Smooth muscle cell (in vitro differentiated cells): ENCODE data around the gene BCO1. TPM values are rescaled to one million over a fixed set of nuclear protein-coding genes. Genes with fewer than 3 reads are reported as not detected.

Experiments
- DNase-seq: peaks from one replicate; lab custom pipeline; 2025; ENCODE audit not compliant: unreplicated experiment; lab: John Stamatoyannopoulos, UW
- H2AFZ ChIP-seq: fragments of 200-600 bp; sonication (generic); 2 replicates; pipeline ENCODE4 v1.6.0; 2016; ENCODE audit warnings: antibody characterized with exemption, low read depth, mild to moderate bottlenecking
- H3F3A ChIP-seq: fragments of 200-600 bp; sonication (generic); 2 replicates; pipeline ENCODE4 v1.6.0; 2017; ENCODE audit warnings: antibody characterized with exemption, low read depth
- H3K27ac ChIP-seq: fragments of 200-600 bp; sonication (generic); 2 replicates; pipeline ENCODE4 v1.5.1; 2016; ENCODE audit warnings: low read depth, mild to moderate bottlenecking
- H3K27me3 ChIP-seq: fragments of 200-600 bp; sonication (generic); 2 replicates; pipeline ENCODE4 v1.6.1; 2016; ENCODE audit warnings: low read depth, mild to moderate bottlenecking
- H3K36me3 ChIP-seq: fragments of 200-600 bp; sonication (generic); 2 replicates; pipeline ENCODE4 v1.5.1; 2016; ENCODE audit warnings: low read depth
- H3K4me1 ChIP-seq: fragments of 200-600 bp; sonication (generic); 2 replicates; pipeline ENCODE4 v1.5.1; 2016; ENCODE audit warnings: low read depth
- H3K4me2 ChIP-seq: fragments of 200-600 bp; sonication (generic); 2 replicates; pipeline ENCODE4 v1.6.0; 2016; ENCODE audit warnings: mild to moderate bottlenecking
- H3K4me3 ChIP-seq: fragments of 200-600 bp; sonication (generic); 2 replicates; pipeline ENCODE4 v1.5.1; 2016; ENCODE audit warnings: mild to moderate bottlenecking
- H3K79me2 ChIP-seq: fragments of 200-600 bp; sonication (generic); 2 replicates; pipeline ENCODE4 v1.6.0; 2016; ENCODE audit warnings: low read depth, mild to moderate bottlenecking
- H3K9ac ChIP-seq: fragments of 200-600 bp; sonication (generic); 2 replicates; pipeline ENCODE4 v1.6.0; 2016; ENCODE audit warnings: low read depth
- H3K9me3 ChIP-seq: fragments of 200-600 bp; sonication (generic); replicated peaks from 2 replicates; pipeline ENCODE4 v1.5.1; 2016; ENCODE audit warnings: low read depth
- H4K20me1 ChIP-seq: fragments of 200-600 bp; sonication (generic); 2 replicates; pipeline ENCODE4 v1.6.0; 2016; ENCODE audit warnings: low read depth
- CTCF ChIP-seq: fragments of 200-600 bp; sonication (generic); IDR thresholded peaks from 2 replicates; pipeline ENCODE4 v1.5.1; 2017; ENCODE audit warnings: borderline replicate concordance, mild to moderate bottlenecking, antibody characterized with exemption; ENCODE audit not compliant: insufficient read depth, poor library complexity, severe bottlenecking
- WGBS: methylation state at CpG from one replicate; pipeline ENCODE4 v1.1.7; 2016; ENCODE audit warnings: low lambda C conversion rate; 5-methylcytosine and 5-hydroxymethylcytosine counted together
- polyA plus RNA-seq: library from polyadenylated mRNA; unstranded; fragments of >200 nt; fragmentation: Nextera tagmentation; extraction: Ambion mirVana; gene quantifications from 2 replicates; pipeline ENCODE4 v1.2.1, GENCODE V29; 2016
- total RNA-seq: library from RNA; depleted of rRNA; stranded (reverse); fragments of >200 nt; gene quantifications from 2 replicates; pipeline ENCODE4 v1.2.3, GENCODE V29; 2014

BCO1 gene
- total and polyA plus RNA-seq, 2 experiments from 2014 or later, result not detected

- H3K27me3 ChIP-seq, result no peaks in the 10 kb centered on the region
- no peaks in the 10 kb centered on the region for H4K20me1 ChIP-seq
- no peak overlapping the region for H3K9ac ChIP-seq
- H3K4me1 ChIP-seq, result peaks cover 23% of the 10 kb centered on the region
- TF ChIP-seq CTCF, result no peak
- 94% methylated on average over 8 of the region's 8 CpGs for WGBS
- H3K27ac ChIP-seq, result no peak overlapping the region
- H3K9me3 ChIP-seq, result no peaks in the 10 kb centered on the region
- no peak overlapping the region for H3K4me2 ChIP-seq
- H3K4me3 ChIP-seq, result no peak overlapping the region
- no peaks in the 10 kb centered on the region for H3K36me3 ChIP-seq
- H3F3A ChIP-seq, result no peaks in the 10 kb centered on the region
- H2AFZ ChIP-seq, result no peak overlapping the region
- DNase-seq, result no peak
- H3K79me2 ChIP-seq, result no peaks in the 10 kb centered on the region
Measured at GRCh38 chr16:81237282-81237681, 1.2 kb upstream of the BCO1 start.

GRCh38 chr16:81237942-81238295 lies 570 bp upstream of the BCO1 start:
- H3F3A ChIP-seq, result no peaks in the 10 kb centered on the region
- H3K9ac ChIP-seq, result no peak overlapping the region

GRCh38 chr16:81239367-81240121 lies 1.1 kb downstream of the BCO1 start:
- Histone ChIP-seq H3K27ac (no peak overlapping the region), H3F3A (no peaks in the 10 kb centered on the region), H3K4me1 (peaks cover 23% of the 10 kb centered on the region), H3K4me3 (no peak overlapping the region), H3K9me3 (no peaks in the 10 kb centered on the region), H3K4me2 (no peak overlapping the region), H3K27me3 (no peaks in the 10 kb centered on the region), H3K36me3 (no peaks in the 10 kb centered on the region), H2AFZ (no peak overlapping the region), H4K20me1 (no peaks in the 10 kb centered on the region), H3K9ac (no peak overlapping the region), H3K79me2 (no peaks in the 10 kb centered on the region)
- WGBS, result 78% methylated on average over 9 of the region's 9 CpGs
- TF ChIP-seq CTCF, result no peak
- DNase-seq, result no peak

More at GRCh38 chr16:81237942-81238295, 570 bp upstream of the BCO1 start:
- Histone ChIP-seq H3K4me2 (peak overlapping the region; percentile 77), H3K9me3 (no peaks in the 10 kb centered on the region), H3K27me3 (no peaks in the 10 kb centered on the region), H3K4me3 (peak overlapping the region; percentile 43), H3K27ac (no peak overlapping the region), H3K4me1 (peaks cover 23% of the 10 kb centered on the region), H3K79me2 (no peaks in the 10 kb centered on the region), H4K20me1 (no peaks in the 10 kb centered on the region), H3K36me3 (no peaks in the 10 kb centered on the region), H2AFZ (peak overlapping the region; percentile 81)
- WGBS, result 84% methylated on average over 10 of the region's 10 CpGs
- no peak for DNase-seq
- TF ChIP-seq CTCF, result no peak

GRCh38 chr16:81241706-81242105 lies 3.2 kb downstream of the BCO1 start:
- TF ChIP-seq CTCF, result no peak
- H3K4me3 ChIP-seq, result no peak overlapping the region
- H3K4me1 ChIP-seq, result peaks cover 23% of the 10 kb centered on the region
- H3K9me3 ChIP-seq, result no peaks in the 10 kb centered on the region
- DNase-seq, result no peak
- no peaks in the 10 kb centered on the region for H3K79me2 ChIP-seq
- H3F3A ChIP-seq, result no peaks in the 10 kb centered on the region
- no peak overlapping the region for H2AFZ ChIP-seq
- WGBS, result 95% methylated on average over 5 of the region's 5 CpGs
- no peaks in the 10 kb centered on the region for H3K36me3 ChIP-seq
- H4K20me1 ChIP-seq, result no peaks in the 10 kb centered on the region
- H3K27me3 ChIP-seq, result no peaks in the 10 kb centered on the region
- no peak overlapping the region for H3K4me2 ChIP-seq
- H3K9ac ChIP-seq, result no peak overlapping the region
- no peak overlapping the region for H3K27ac ChIP-seq
